Natural killer cell (primary cell): ENCODE measurements around the gene PPFIA2. TPM values are rescaled to one million over a fixed set of nuclear protein-coding genes. Genes with fewer than 3 reads are reported as not detected.

Experiments
- ATAC-seq, 3 donors: fragments of 150-1000 bp in 2 of 3; fragments of 200-7000 bp in 1 of 3; cut with Tn5 transposase; 1 replicate in 1 of 3; 2 replicates in 2 of 3; pipeline ENCODE4 v1.10.0; 2021; ENCODE audit warnings: mild to moderate bottlenecking in 2 of 3, moderate library complexity in 2 of 3
- DNase-seq, 2 donors: peaks; one replicate each; pipeline versions ENCODE4 v3.0.0 to v3.0.0-alpha.2; 2013 to 2021; ENCODE audit warnings: mixed read lengths in 1 of 2
- H3K27ac ChIP-seq: one replicate; pipeline ENCODE4 v1.5.1; 2013; ENCODE audit warnings: mild to moderate bottlenecking, low read length
- H3K27me3 ChIP-seq: one replicate; pipeline ENCODE4 v1.6.1; 2013; ENCODE audit warnings: low read length; ENCODE audit not compliant: control insufficient read depth, insufficient read depth
- H3K36me3 ChIP-seq: one replicate; pipeline ENCODE4 v1.6.1; 2013; ENCODE audit warnings: low read length; ENCODE audit not compliant: control insufficient read depth, insufficient read depth
- H3K4me1 ChIP-seq: one replicate; pipeline ENCODE4 v1.6.1; 2013; ENCODE audit warnings: low read length; ENCODE audit not compliant: control insufficient read depth, insufficient read depth
- H3K4me3 ChIP-seq: one replicate; pipeline ENCODE4 v1.5.1; 2013; ENCODE audit warnings: low read length
- H3K9me3 ChIP-seq: one replicate; pipeline ENCODE4 v1.6.1; 2013; ENCODE audit warnings: low read length; ENCODE audit not compliant: control insufficient read depth, insufficient read depth
- H3K27ac Mint-ChIP-seq, 2 donors: one replicate each; pipeline ENCODE4 v1.8.0; 2022; ENCODE audit warnings: mild to moderate bottlenecking in 2 of 2, mixed read lengths in 2 of 2, moderate library complexity in 1 of 2
- H3K27me3 Mint-ChIP-seq, 2 donors: one replicate each; pipeline ENCODE4 v1.8.0; 2022; ENCODE audit warnings: low read depth in 2 of 2, mixed read lengths in 2 of 2
- H3K36me3 Mint-ChIP-seq: one replicate; pipeline ENCODE4 v1.8.0; 2022; ENCODE audit warnings: mixed read lengths
- H3K4me1 Mint-ChIP-seq, 2 donors: one replicate each; pipeline ENCODE4 v1.8.0; 2022; ENCODE audit warnings: mixed read lengths in 2 of 2
- H3K4me3 Mint-ChIP-seq: one replicate; pipeline ENCODE4 v1.8.0; 2022; ENCODE audit warnings: mild to moderate bottlenecking, moderate library complexity, mixed read lengths
- H3K9me3 Mint-ChIP-seq, 2 donors: one replicate each; pipeline ENCODE4 v1.8.0; 2022; ENCODE audit warnings: mixed read lengths in 2 of 2
- WGBS: methylation state at CpG from one replicate; pipeline ENCODE4 v1.1.7; 2013; ENCODE audit warnings: missing lambda C conversion rate; ENCODE audit not compliant: insufficient coverage; 5-methylcytosine and 5-hydroxymethylcytosine counted together
- intact Hi-C: fragments of 100-400 bp; cut with micrococcal nuclease; formaldehyde crosslinking; loops from one replicate; pipeline ENCODE4 v1.14.2; 2022
- total RNA-seq, 4 donors: library from RNA; stranded (reverse); fragments of 120-200 nt in 1 of 4; gene quantifications; one replicate each; pipeline versions ENCODE4 v1.2.3 to v1.2.4, GENCODE V29; 2013 to 2022
- TF ChIP-seq, protein P1 (sequence below): fragments of 200-600 bp; IDR thresholded peaks from one replicate; pipeline ENCODE4 v1.8.0; 2022; ENCODE audit warnings: antibody characterized with exemption

Gene PPFIA2
- total RNA-seq, 3 donors from 2014 or later (not counting 1 experiment from before 2014, with no cell fraction given) = not detected

DNA sequence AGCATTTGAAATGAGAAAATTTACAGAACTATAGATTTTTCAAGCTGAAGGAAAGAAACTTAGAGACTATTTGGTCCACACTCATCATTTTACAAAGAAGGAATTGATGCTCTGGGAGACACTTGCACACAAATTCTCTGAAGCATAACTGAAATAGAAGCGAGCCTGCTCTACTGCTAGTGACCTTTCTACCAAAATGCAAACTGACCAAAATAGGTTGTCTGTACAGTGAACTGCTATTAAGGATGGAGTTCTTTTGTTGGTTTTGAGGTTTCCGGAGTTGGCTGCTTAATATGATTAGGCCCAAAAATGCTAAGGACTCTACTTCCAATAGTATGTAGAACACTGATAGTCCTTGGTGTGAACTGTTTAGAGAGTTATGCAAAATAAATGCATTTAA lies 194.9 kb downstream of the PPFIA2 start:
- intact Hi-C loops = no loop called here

DNA sequence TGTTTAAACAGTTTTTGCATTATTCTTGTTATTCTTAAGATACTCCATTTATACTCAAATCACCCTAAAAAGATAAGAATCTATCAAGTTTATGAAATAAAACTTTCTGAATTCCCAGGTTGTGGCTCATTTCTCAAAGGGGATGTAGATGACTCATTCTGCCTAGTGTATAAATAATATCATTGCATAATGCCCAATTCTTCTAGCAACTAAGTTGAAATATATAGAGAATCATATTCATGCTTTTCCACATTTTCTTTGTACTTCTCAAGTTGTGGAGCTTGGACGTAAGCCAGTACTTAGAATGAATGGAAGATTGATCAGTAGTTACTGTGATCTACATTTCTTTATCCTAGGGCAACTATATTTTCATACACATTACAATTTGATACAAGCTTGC lies 201.1 kb downstream of the PPFIA2 start:
- TF ChIP-seq, protein P1, sequence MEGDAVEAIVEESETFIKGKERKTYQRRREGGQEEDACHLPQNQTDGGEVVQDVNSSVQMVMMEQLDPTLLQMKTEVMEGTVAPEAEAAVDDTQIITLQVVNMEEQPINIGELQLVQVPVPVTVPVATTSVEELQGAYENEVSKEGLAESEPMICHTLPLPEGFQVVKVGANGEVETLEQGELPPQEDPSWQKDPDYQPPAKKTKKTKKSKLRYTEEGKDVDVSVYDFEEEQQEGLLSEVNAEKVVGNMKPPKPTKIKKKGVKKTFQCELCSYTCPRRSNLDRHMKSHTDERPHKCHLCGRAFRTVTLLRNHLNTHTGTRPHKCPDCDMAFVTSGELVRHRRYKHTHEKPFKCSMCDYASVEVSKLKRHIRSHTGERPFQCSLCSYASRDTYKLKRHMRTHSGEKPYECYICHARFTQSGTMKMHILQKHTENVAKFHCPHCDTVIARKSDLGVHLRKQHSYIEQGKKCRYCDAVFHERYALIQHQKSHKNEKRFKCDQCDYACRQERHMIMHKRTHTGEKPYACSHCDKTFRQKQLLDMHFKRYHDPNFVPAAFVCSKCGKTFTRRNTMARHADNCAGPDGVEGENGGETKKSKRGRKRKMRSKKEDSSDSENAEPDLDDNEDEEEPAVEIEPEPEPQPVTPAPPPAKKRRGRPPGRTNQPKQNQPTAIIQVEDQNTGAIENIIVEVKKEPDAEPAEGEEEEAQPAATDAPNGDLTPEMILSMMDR = no peak
- DNase-seq (no peak), ATAC-seq (no peak)
- H3K9me3 ChIP-seq = no peaks in the 10 kb centered on the region
- Mint-ChIP-seq H3K9me3 (peaks cover under 1 to 2% of the 10 kb centered on the region in 2 donors), H3K36me3 (no peaks in the 10 kb centered on the region), H3K4me1 (no peaks in the 10 kb centered on the region), H3K4me3 (no peak overlapping the region), H3K27me3 (no peaks in the 10 kb centered on the region), H3K27ac (no peak overlapping the region)
- H3K36me3 ChIP-seq = no peaks in the 10 kb centered on the region
- no CpG with 5 or more reads among the region's 1 CpG for WGBS
- no peak overlapping the region for H3K4me3 ChIP-seq
- intact Hi-C loops = no loop called here
- no peaks in the 10 kb centered on the region for H3K27me3 ChIP-seq
- no peaks in the 10 kb centered on the region for H3K4me1 ChIP-seq
- H3K27ac ChIP-seq = no peak overlapping the region

More for the DNA sequence above, 194.9 kb downstream of the PPFIA2 start:
- WGBS = 72% methylated on average over 2 of the region's 2 CpGs
- Histone ChIP-seq H3K4me3 (no peak overlapping the region), H3K36me3 (no peaks in the 10 kb centered on the region), H3K9me3 (no peaks in the 10 kb centered on the region), H3K27ac (no peak overlapping the region), H3K27me3 (no peaks in the 10 kb centered on the region), H3K4me1 (no peaks in the 10 kb centered on the region)
- no peak for DNase-seq
- no peaks in the 10 kb centered on the region for H3K36me3 Mint-ChIP-seq
- no peaks in the 10 kb centered on the region for H3K4me1 Mint-ChIP-seq
- no peaks in the 10 kb centered on the region for H3K27me3 Mint-ChIP-seq
- H3K9me3 Mint-ChIP-seq = peaks cover 2 to 4% of the 10 kb centered on the region in 2 donors
- H3K4me3 Mint-ChIP-seq = no peak overlapping the region
- no peak overlapping the region for H3K27ac Mint-ChIP-seq
- TF ChIP-seq, protein P1 = no peak
- no peak for ATAC-seq

DNA sequence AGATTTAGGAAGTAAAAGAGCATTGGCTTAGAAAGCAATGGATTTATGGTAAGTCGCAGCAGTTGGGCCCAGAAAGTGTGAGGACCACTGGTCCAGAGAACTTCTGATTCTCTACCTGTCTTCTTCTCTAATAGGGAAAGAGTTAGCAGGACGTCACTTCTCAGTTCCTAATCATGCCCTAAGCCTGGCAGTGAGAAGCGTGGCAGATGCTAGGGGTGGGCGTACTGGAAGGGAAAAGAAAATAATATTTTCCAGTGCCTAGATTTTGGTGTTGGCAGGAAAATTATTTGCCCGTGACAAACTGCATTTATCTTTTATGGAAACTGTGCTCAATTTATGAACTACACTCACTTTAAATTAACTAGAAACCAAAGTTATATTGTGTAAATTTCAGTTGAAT lies 212.3 kb downstream of the PPFIA2 start:
- WGBS = 95% methylated on average over 3 of the region's 5 CpGs
- no peak overlapping the region for H3K4me3 Mint-ChIP-seq

More for the DNA sequence above, 212.3 kb downstream of the PPFIA2 start:
- intact Hi-C loops = no loop called here
- Histone ChIP-seq H3K4me1 (no peaks in the 10 kb centered on the region), H3K9me3 (no peaks in the 10 kb centered on the region), H3K27ac (no peak overlapping the region), H3K27me3 (no peaks in the 10 kb centered on the region), H3K4me3 (no peak overlapping the region), H3K36me3 (no peaks in the 10 kb centered on the region)
- DNase-seq (no peak), ATAC-seq (no peak)
- H3K27ac Mint-ChIP-seq = no peak overlapping the region
- no peaks in the 10 kb centered on the region for H3K27me3 Mint-ChIP-seq
- TF ChIP-seq, protein P1 = no peak
- H3K9me3 Mint-ChIP-seq = peaks cover 6 to 7% of the 10 kb centered on the region in 2 donors
- H3K4me1 Mint-ChIP-seq = no peaks in the 10 kb centered on the region
- no peaks in the 10 kb centered on the region for H3K36me3 Mint-ChIP-seq
